GM21526 (cell line): ENCODE data around the gene CREB3L1.
"Not testable (repeated sequence)": the region's sequence is repeated elsewhere in the genome, so short reads cannot be mapped to it uniquely, and the experiment has no call there.

ENCODE experiments used
- ATAC-seq: cut with Tn5 transposase; IDR thresholded peaks from one replicate; pipeline ENCODE4 v1.9.1; 2021; ENCODE audit warnings: moderate library complexity; ENCODE audit not compliant: unreplicated experiment, low FRiP score

Gene CREB3L1

GRCh38 chr11:46294365-46295309 lies 17.2 kb downstream of the CREB3L1 start:
- ATAC-seq: no peak

GRCh38 chr11:46295312-46296058 lies 18.0 kb downstream of the CREB3L1 start:
- no peak for ATAC-seq

GRCh38 chr11:46296059-46296527 lies 18.6 kb downstream of the CREB3L1 start:
- ATAC-seq: no peak

DNA sequence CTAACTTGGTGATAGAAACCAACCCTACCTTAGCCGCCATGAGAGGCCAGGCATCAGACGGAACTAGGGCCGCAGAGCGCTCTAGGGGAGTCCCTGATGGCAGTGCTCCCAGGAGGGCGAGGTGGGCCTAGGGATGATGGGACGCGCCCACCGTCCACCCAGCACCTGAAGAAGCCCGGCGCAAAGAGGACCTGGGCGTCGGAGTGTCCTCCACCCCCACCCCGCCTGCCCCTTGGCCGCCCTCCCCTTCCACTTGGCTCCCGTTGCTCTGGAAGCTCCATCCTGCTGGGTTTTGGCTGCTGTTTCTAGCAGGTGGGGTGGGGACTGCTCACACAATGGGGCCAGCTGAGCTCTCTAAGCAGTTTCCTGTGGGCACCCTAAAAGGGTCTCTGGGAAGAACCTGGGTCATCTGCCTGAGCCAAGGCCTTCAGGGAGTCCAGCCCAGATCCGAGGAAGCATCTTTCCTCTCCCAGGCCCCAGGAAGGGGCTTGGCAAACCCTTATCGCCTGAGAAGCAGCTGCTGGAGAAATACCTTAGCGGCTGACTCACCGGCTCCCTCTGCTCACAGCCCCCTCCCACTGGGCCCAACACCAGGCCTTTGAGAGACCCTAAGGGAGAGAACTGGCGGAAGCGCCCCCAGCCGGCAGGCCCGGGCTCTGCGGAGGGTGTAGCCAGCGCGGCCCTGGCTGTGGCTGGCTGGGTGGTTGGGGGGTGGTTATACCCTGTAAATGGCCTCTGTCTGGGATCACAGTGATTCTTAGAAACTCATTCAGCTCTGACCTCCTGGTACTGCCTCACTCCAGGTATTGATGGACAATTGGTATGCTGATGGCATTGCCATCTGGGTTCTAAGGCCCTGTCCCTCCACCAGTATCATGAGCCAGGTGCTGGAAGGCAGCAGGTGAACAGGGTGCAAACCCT lies 19.3 kb downstream of the CREB3L1 start:
- no peak for ATAC-seq

DNA sequence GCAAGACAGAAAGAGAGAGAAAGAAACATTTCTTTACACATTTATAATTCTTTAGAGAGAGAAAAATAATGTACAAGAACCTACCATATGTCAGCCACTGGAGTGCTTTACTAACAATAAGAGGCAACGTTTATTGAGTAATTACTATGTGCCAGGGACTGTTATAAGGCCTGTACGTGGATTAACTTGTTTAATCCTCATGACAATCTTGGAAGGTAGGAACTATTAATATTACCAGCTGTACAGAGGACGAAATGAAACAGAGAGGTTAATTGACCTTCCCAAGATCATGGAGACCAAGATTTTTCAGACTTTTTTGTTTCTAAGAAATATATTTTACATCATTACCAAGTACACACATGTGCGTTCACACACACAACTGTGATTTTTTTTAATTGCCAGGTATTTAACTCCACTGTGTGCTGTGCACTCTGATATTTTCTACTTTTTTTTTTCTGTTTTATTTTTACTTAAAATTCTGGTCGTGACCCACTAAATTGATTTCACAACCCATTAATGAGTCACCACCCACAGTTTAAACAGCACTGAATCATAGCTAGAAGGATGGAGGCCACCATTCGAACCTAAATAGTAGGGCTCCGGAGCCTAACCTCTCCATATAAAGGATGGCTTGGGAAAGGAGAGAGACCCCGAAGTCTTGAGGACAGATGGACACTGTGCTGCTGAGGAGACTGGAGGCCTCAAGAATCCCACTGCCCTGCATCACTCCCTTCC lies 21.4 kb downstream of the CREB3L1 start:
- no peak for ATAC-seq

DNA sequence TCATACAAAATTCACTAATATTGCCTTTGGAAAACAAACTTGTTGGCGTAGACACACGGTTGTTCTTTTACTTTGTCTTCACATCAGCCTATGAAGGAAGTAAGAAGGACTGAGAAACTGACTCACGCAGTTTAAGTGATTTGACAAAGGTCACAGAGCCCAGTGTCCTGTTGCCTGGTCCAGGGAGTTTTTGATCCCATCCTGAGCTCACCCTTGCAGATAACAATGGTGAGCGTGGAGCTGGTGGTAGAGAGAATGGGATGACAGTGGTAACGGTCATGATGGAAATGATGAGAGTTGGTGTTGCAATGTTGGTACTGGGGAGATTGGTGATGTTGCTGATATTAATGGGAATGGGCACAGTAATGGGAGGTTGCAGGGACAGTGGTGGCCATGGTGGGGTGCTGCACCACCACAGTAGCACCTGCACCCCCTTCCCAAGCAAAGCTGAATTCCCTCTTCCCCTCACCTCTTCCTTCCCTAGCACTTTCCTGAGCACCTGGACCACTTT lies 22.0 kb downstream of the CREB3L1 start:
- no peak for ATAC-seq

DNA sequence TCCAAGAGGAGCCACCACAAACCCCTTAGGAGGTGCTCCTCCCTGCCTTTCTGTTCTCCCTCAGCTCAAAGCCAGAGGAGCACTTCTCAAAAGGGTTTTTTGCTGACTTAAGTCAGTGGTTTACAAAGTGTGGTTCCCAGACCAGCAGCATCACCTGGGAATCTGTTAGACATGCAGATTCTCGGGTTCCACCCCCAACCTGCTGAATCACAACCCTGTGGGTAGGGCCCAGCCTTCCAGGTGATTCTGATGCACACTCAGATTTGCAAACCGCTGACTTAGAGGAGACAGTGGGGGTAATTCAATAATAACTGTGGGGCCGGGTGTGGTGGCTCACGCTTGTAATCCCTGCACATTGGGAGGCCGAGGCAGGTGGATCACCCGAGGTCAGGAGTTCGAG lies 22.8 kb downstream of the CREB3L1 start:
- no peak for ATAC-seq

DNA sequence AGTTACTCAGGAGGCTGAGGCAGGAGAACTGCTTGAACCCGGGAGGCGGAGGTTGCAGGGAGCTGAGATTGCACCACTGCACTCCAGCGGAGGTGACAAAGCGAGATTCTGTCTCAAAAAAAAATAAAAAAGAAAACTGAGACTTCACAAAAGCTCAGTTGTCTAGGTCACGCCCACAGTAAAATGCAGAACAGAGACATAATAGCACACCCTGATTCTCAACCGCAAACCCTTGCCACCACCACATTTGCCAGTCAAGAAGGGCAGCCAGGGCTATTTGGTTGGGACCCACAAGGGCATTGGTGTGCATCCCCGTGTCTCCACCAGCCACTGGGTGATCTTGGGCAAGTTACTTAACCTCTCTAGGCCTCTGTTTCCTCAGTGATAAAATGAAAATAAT lies 25.4 kb downstream of the CREB3L1 start:
- ATAC-seq: peak; percentile 89

DNA sequence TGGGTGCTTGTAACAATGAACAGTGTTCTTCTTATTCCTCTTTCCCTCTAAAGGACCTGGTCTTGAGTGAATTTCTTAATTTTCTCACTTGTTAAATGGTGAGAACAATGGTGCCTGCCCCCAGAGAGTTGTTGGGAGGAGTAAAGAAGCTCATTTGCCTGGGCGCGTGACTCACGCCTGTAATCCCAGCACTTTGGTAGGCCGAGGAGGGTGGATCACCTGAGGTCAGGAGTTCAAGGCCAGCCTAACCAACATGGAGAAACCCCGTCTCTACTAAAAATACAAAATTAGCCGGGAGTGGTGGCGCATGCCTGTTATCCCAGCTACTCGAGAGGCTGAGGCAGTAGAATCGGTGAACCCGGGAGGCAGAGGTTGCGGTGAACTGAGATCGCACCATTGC lies 26.6 kb downstream of the CREB3L1 start:
- not testable (repeated sequence) for ATAC-seq

- no peak for ATAC-seq
These were observed 27.2 kb downstream of the CREB3L1 start for GRCh38 chr11:46304605-46305179.

DNA sequence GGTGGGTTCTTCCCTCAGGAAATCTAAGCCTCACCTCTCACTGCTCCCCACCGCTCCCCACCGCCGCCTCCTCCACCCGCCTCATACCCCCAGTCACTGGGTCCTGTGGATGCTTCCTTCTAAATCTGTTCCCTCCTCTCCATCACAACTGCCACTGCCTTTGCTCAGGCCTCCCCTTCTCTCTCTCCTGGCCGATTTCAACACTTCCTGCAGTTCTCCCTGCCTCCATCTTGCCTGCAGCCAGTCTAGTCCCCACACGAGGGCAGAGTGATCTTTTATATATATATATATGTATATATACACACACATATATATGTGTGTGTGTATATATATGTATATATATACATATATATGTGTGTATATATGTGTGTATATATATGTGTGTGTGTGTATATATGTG lies 27.8 kb downstream of the CREB3L1 start:
- no peak for ATAC-seq

DNA sequence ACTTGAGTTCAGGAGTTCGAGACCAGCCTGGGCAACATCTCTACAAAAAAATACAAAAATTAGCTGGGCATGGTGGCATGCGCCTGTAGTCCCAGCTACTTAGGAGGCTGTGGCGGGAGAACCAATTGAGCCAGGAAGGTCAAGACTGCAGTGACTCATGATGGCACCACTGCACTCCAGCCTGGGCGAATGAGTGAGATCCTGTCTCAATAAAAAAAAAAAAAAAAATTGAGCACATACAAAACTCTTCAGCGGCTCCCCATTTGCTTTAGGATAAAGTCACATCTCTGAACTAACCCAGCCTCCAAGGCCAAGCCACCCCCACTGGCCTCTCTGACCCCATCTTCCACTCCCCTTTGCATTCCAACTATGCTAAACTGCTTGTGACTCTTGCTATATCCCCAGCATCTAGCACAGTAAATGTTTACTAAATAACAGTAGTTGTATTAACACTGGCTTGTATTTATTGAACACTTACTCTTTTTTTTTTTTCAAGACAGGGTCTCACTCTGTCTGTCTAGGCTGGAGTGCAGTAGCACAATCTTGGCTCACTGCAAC lies 28.9 kb downstream of the CREB3L1 start:
- no peak for ATAC-seq

- no peak for ATAC-seq
These were observed 29.9 kb downstream of the CREB3L1 start for GRCh38 chr11:46307369-46307768.

DNA sequence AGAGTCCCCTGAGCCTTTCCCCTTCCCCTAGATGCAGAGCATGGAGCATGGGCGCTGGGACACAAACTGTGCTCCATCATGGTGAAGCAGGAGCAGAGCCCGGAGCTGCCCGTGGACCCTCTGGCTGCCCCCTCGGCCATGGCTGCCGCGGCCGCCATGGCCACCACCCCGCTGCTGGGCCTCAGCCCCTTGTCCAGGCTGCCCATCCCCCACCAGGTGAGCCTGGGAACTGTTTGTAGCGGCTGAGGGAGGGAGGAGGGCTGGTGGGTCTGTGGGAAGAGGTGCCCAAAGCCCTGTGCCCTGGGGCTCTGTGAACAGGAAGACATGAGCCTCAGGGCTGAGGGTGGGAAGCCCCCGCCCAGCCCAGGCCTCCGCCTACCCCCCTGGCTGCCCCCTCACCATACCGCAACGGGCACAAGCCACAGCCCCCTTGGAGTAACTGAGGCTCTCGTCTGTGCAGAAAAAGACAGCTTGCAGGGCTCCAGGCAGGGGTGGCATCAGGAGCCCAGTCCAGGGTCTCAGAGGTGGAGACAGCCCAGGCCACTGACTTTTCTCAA lies 30.4 kb downstream of the CREB3L1 start:
- ATAC-seq: no peak

GRCh38 chr11:46308631-46309419 lies 31.4 kb downstream of the CREB3L1 start:
- ATAC-seq: no peak

DNA sequence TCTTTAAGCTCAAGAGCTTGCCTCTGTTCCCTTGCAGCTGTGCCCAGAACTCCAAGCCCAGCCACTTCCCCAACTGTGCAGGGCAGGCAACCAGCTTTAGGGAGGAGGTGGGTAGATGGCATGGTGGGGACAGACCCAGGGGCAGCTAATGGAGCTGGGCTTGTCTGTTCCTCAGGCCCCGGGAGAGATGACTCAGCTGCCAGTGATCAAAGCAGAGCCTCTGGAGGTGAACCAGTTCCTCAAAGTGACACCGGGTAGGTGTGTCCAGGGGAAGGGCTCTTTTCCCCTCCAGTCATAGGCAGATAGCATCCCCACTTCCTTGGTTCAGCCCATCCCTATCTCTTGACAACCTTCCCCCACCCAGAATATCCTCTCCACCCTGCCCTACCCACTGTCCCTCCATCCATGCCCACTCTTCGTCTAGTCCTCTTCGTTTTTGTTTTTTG lies 32.4 kb downstream of the CREB3L1 start:
- ATAC-seq: no peak

DNA sequence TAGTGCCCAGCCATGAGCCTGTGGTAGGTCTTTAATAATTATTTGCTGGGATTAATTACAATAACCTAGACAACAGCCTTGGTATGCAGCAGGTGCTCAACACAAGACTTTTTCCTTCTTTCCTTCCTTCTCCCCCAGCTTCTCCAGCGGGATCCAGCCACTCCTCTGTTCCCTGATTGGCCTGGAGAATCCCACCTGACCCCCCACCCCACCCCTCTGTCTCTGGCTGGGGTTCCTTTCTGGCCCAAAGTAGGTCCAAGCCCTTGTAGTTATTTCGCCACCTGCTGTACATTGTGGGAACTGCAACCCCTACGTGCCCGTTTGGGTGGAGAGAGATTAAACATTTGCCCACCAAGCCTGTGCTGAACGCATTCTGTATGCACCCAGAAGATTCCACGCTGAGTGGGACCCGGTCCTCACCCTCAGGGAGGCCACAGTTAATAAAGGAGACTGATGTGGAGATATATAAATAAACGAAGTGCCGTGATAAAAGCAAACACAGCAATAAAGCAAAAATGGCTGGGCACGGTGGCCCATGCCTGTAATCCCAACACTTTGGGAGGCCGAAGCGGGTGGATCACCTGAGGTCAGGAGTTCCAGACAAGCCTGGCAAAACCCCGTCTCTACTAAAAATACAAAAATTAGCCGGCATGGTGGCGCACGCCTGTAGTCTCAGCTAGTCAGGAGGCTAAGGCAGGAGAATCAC lies 37.7 kb downstream of the CREB3L1 start:
- no peak for ATAC-seq
